Measurements from ENCODE around the gene IFNLR1. TPM values are rescaled to one million over a fixed set of nuclear protein-coding genes. Genes with fewer than 3 reads are reported as not detected.

The IFNLR1 gene
- total RNA-seq, 1 experiment from 2014 or later: 17.7 TPM

GRCh38 chr1:24224086-24224485 is 37.0 kb upstream of the IFNLR1 start:
- no peak for DNase-seq
- H3K79me2 ChIP-seq (ENCODE audit: low read length): no peaks in the 10 kb centered on the region
- H3K36me3 ChIP-seq (ENCODE audit: insufficient read depth, low read length): no peaks in the 10 kb centered on the region
- no peak overlapping the region for H3K9ac ChIP-seq (ENCODE audit: low read length)
- no peaks in the 10 kb centered on the region for H3K9me3 ChIP-seq (ENCODE audit: low read length)
- no peak overlapping the region for H3K27ac ChIP-seq (ENCODE audit: low read length)
- H3K9me2 ChIP-seq (replicated peaks; ENCODE audit: insufficient read depth, low read length): no peaks in the 10 kb centered on the region
- no peaks in the 10 kb centered on the region for H3K27me3 ChIP-seq (ENCODE audit: low read length)
- H3K4me1 ChIP-seq (ENCODE audit: low read length): no peaks in the 10 kb centered on the region
- no peak overlapping the region for H2AFZ ChIP-seq (ENCODE audit: low read length)
- no peak overlapping the region for H3K4me3 ChIP-seq (ENCODE audit: low read length)
- H3K4me2 ChIP-seq (ENCODE audit: low read depth, low read length, poor library complexity, severe bottlenecking): no peak overlapping the region
- H4K20me1 ChIP-seq (ENCODE audit: insufficient read depth, low read depth, low read length): no peaks in the 10 kb centered on the region

GRCh38 chr1:24222793-24223192 is 35.7 kb upstream of the IFNLR1 start:
- Histone ChIP-seq H4K20me1 (ENCODE audit: insufficient read depth, low read depth, low read length) (no peaks in the 10 kb centered on the region), H3K27me3 (ENCODE audit: low read length) (no peaks in the 10 kb centered on the region), H3K4me2 (ENCODE audit: low read depth, low read length, poor library complexity, severe bottlenecking) (no peak overlapping the region), H3K9ac (ENCODE audit: low read length) (no peak overlapping the region), H3K27ac (ENCODE audit: low read length) (no peak overlapping the region), H3K79me2 (ENCODE audit: low read length) (no peaks in the 10 kb centered on the region), H3K36me3 (ENCODE audit: insufficient read depth, low read length) (no peaks in the 10 kb centered on the region), H3K9me2 (replicated peaks; ENCODE audit: insufficient read depth, low read length) (no peaks in the 10 kb centered on the region), H3K9me3 (ENCODE audit: low read length) (no peaks in the 10 kb centered on the region), H3K4me3 (ENCODE audit: low read length) (no peak overlapping the region), H3K4me1 (ENCODE audit: low read length) (no peaks in the 10 kb centered on the region), H2AFZ (ENCODE audit: low read length) (no peak overlapping the region)
- DNase-seq: no peak

DNA sequence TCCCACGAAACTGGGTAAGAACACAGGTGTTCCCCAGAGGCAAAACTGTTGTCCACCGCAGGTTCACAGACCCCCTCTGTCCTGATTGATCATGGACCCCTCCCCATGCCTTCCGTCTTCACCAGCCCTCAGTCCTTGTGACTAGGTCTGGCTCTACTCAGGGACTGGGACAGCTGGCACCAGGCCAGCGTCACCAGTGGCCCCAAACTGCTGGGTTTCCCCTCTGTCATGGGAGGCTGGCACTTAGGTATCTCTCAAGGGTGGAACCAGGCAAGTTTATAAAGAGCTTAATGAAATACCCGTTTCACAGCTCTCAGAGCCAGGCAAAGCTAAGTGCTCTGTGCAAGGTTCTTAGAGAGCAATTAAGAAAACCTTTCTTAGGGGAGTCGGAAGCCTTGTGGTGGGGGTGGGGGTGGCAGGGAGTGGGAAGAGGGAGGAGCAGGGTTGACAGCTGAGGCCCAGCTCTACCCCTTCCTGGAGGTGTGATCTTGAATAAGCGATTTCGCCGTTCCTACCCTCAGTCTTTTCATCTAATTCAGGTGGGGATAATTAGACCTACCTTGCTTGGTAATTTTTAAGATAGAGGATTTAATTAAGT is 35.0 kb upstream of the IFNLR1 start:
- Histone ChIP-seq H3K27me3 (ENCODE audit: low read length) (no peaks in the 10 kb centered on the region), H3K4me3 (ENCODE audit: low read length) (no peak overlapping the region), H3K9me3 (ENCODE audit: low read length) (no peaks in the 10 kb centered on the region), H3K9ac (ENCODE audit: low read length) (no peak overlapping the region), H3K27ac (ENCODE audit: low read length) (no peak overlapping the region), H3K4me1 (ENCODE audit: low read length) (no peaks in the 10 kb centered on the region), H3K4me2 (ENCODE audit: low read depth, low read length, poor library complexity, severe bottlenecking) (no peak overlapping the region), H2AFZ (ENCODE audit: low read length) (no peak overlapping the region), H3K36me3 (ENCODE audit: insufficient read depth, low read length) (no peaks in the 10 kb centered on the region), H3K9me2 (replicated peaks; ENCODE audit: insufficient read depth, low read length) (no peaks in the 10 kb centered on the region), H4K20me1 (ENCODE audit: insufficient read depth, low read depth, low read length) (no peaks in the 10 kb centered on the region), H3K79me2 (ENCODE audit: low read length) (no peaks in the 10 kb centered on the region)
- DNase-seq: no peak

- DNase-seq: no peak
- no peaks in the 10 kb centered on the region for H3K79me2 ChIP-seq (ENCODE audit: low read length)
- H3K4me2 ChIP-seq (ENCODE audit: low read depth, low read length, poor library complexity, severe bottlenecking): no peak overlapping the region
- no peaks in the 10 kb centered on the region for H3K4me1 ChIP-seq (ENCODE audit: low read length)
- no peak overlapping the region for H2AFZ ChIP-seq (ENCODE audit: low read length)
- no peak overlapping the region for H3K9ac ChIP-seq (ENCODE audit: low read length)
- no peak overlapping the region for H3K27ac ChIP-seq (ENCODE audit: low read length)
- no peaks in the 10 kb centered on the region for H3K9me2 ChIP-seq (replicated peaks; ENCODE audit: insufficient read depth, low read length)
- no peaks in the 10 kb centered on the region for H4K20me1 ChIP-seq (ENCODE audit: insufficient read depth, low read depth, low read length)
- no peaks in the 10 kb centered on the region for H3K27me3 ChIP-seq (ENCODE audit: low read length)
- no peak overlapping the region for H3K4me3 ChIP-seq (ENCODE audit: low read length)
- no peaks in the 10 kb centered on the region for H3K9me3 ChIP-seq (ENCODE audit: low read length)
- no peaks in the 10 kb centered on the region for H3K36me3 ChIP-seq (ENCODE audit: insufficient read depth, low read length)
Measured at GRCh38 chr1:24221246-24221645, 34.2 kb upstream of the IFNLR1 start.

DNA sequence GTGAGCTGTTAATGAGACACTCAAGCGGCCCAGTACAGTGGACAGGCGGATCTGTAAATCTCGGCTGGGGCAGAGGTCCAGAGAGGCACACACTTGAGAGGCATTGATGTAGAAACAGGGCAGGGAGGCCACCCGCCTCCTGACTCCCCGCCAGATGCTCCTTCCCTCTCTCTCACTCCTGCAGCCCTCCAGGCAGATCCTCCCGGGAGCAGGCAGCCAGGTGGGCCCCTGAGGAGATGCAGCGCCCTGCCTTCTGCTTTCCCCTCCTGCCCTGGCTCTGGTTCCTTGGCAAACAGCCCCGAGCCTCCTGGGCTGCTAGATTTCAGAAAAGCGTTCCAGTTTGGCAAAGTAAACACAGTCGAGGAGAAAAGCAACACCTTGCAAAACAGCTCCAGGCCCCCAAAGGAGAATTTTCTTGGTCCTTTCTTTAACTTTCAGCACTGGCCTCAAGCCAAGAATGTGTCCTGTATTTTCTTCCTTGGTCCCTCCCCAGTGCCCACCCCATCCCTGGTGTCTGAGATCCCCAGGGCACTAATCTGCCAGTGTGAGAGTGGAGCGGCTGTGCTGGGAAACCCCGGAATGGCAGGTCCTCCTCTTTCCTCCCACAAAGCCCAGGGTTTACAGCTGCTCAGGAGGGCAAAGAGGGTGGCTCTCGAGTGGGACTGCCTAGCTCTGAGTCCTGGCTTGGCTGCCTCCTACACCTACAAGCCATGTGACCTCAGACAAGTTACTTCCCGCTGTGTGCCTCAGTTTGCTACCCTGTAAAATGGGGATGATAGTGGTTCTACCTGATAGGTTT is 29.4 kb upstream of the IFNLR1 start:
- H3K4me2 ChIP-seq (ENCODE audit: low read depth, low read length, poor library complexity, severe bottlenecking): no peak overlapping the region
- no peak overlapping the region for H3K4me3 ChIP-seq (ENCODE audit: low read length)
- H2AFZ ChIP-seq (ENCODE audit: low read length): no peak overlapping the region
- H3K27ac ChIP-seq (ENCODE audit: low read length): no peak overlapping the region
- no peak overlapping the region for H3K9ac ChIP-seq (ENCODE audit: low read length)
- no peaks in the 10 kb centered on the region for H3K9me2 ChIP-seq (replicated peaks; ENCODE audit: insufficient read depth, low read length)
- no peaks in the 10 kb centered on the region; the same call in 1 of the 2 replicates for H3K9me3 ChIP-seq (ENCODE audit: low read length)
- no peaks in the 10 kb centered on the region for H3K27me3 ChIP-seq (ENCODE audit: low read length)
- H4K20me1 ChIP-seq (ENCODE audit: insufficient read depth, low read depth, low read length): no peaks in the 10 kb centered on the region
- no peaks in the 10 kb centered on the region for H3K79me2 ChIP-seq (ENCODE audit: low read length)
- no peak for DNase-seq
- no peaks in the 10 kb centered on the region; the same call in 1 of the 2 replicates for H3K4me1 ChIP-seq (ENCODE audit: low read length)
- H3K36me3 ChIP-seq (ENCODE audit: insufficient read depth, low read length): no peaks in the 10 kb centered on the region

DNA sequence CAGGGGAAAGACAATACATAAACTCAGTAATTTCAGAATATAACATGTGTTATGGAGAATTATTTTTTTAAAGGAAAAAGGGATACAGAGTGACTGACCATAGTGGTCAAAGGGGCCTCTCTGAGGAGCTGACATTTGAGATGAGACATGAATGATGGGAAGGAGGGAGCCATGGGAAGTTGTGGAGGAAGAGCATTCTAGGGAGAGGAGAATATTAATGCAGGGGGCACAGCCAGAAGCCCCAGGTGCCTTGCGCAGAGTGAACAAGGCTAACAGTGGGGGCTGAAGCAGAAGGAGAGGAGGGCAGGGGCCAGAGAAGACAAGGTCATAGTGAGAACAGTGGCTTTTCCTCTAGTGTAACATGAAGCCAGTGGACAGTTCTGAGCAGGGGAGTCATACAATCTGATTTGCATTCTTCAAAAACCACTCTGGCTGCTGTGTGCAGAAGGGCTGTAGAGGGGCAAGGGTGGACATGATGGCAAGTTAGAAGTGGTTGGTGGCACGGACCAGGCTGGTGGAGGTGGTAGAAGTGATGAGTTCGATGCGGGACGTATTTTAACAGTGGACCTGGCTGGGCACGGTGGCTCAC is 28.2 kb upstream of the IFNLR1 start:
- H3K9me3 ChIP-seq (ENCODE audit: low read length): no peaks in the 10 kb centered on the region; the same call in 1 of the 2 replicates
- DNase-seq: no peak
- H3K27me3 ChIP-seq (ENCODE audit: low read length): no peaks in the 10 kb centered on the region
- H3K4me3 ChIP-seq (ENCODE audit: low read length): no peak overlapping the region
- H3K9ac ChIP-seq (ENCODE audit: low read length): no peak overlapping the region
- no peaks in the 10 kb centered on the region; the same call in 1 of the 2 replicates for H3K4me1 ChIP-seq (ENCODE audit: low read length)
- no peaks in the 10 kb centered on the region for H4K20me1 ChIP-seq (ENCODE audit: insufficient read depth, low read depth, low read length)
- no peaks in the 10 kb centered on the region for H3K9me2 ChIP-seq (replicated peaks; ENCODE audit: insufficient read depth, low read length)
- no peak overlapping the region for H3K4me2 ChIP-seq (ENCODE audit: low read depth, low read length, poor library complexity, severe bottlenecking)
- no peak overlapping the region for H3K27ac ChIP-seq (ENCODE audit: low read length)
- no peak overlapping the region for H2AFZ ChIP-seq (ENCODE audit: low read length)
- H3K36me3 ChIP-seq (ENCODE audit: insufficient read depth, low read length): no peaks in the 10 kb centered on the region
- no peaks in the 10 kb centered on the region for H3K79me2 ChIP-seq (ENCODE audit: low read length)

DNA sequence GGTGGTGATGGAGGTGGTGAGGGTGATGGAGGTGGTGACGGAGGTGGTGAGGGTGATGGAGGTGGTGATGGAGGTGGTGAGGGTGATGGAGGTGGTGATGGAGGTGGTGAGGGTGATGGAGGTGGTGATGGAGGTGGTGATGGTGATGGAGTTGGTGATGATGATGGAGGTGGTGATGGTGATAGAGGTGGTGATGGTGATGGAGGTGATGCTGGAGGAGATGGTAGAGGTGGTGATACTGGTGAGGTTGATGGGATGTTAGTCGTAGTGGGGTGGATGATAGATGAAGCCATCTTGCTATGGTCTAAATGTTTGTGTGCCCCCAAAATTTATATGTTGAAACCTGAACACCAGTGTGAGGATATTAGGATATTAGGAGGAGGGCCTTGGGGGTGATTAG is 25.3 kb upstream of the IFNLR1 start:
- Histone ChIP-seq H4K20me1 (ENCODE audit: insufficient read depth, low read depth, low read length) (no peaks in the 10 kb centered on the region), H3K27me3 (ENCODE audit: low read length) (no peaks in the 10 kb centered on the region), H3K4me1 (ENCODE audit: low read length) (no peaks in the 10 kb centered on the region; the same call in 1 of the 2 replicates), H3K79me2 (ENCODE audit: low read length) (no peaks in the 10 kb centered on the region), H3K36me3 (ENCODE audit: insufficient read depth, low read length) (no peaks in the 10 kb centered on the region), H3K9me2 (replicated peaks; ENCODE audit: insufficient read depth, low read length) (no peaks in the 10 kb centered on the region), H3K4me3 (ENCODE audit: low read length) (no peak overlapping the region), H3K4me2 (ENCODE audit: low read depth, low read length, poor library complexity, severe bottlenecking) (no peak overlapping the region), H3K27ac (ENCODE audit: low read length) (no peak overlapping the region), H3K9me3 (ENCODE audit: low read length) (no peaks in the 10 kb centered on the region; the same call in 1 of the 2 replicates), H3K9ac (ENCODE audit: low read length) (no peak overlapping the region), H2AFZ (ENCODE audit: low read length) (no peak overlapping the region)
- DNase-seq: no peak

DNA sequence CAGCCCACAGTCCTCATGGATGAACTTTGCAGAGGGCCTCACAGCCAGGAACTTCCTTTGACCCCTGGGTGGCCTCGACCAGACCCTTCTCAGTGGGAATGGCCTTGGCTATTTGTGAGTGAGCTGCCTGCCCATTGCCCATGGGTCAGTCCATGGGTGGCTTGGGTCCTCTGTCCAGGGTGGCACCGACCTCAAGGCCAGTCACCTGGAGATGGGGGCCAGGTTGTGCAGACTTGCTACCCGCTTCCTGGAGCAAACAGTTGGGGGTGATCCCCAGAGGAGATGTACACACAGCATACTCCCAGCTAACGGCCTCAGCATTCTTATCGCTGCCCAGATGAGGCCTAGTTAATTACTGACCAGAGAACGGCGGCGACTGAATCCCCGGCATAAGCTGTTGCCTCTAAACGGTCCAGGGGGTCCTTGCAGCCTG is 23.1 kb upstream of the IFNLR1 start:
- H3K27ac ChIP-seq (ENCODE audit: low read length): no peak overlapping the region
- H3K79me2 ChIP-seq (ENCODE audit: low read length): no peaks in the 10 kb centered on the region
- no peaks in the 10 kb centered on the region for H3K9me2 ChIP-seq (replicated peaks; ENCODE audit: insufficient read depth, low read length)
- H3K36me3 ChIP-seq (ENCODE audit: insufficient read depth, low read length): no peaks in the 10 kb centered on the region
- no peaks in the 10 kb centered on the region; the same call in 1 of the 2 replicates for H3K9me3 ChIP-seq (ENCODE audit: low read length)
- no peaks in the 10 kb centered on the region for H4K20me1 ChIP-seq (ENCODE audit: insufficient read depth, low read depth, low read length)
- H3K4me1 ChIP-seq (ENCODE audit: low read length): no peaks in the 10 kb centered on the region
- H2AFZ ChIP-seq (ENCODE audit: low read length): no peak overlapping the region
- H3K27me3 ChIP-seq (ENCODE audit: low read length): no peaks in the 10 kb centered on the region
- no peak overlapping the region for H3K4me2 ChIP-seq (ENCODE audit: low read depth, low read length, poor library complexity, severe bottlenecking)
- H3K4me3 ChIP-seq (ENCODE audit: low read length): no peak overlapping the region
- DNase-seq: no peak
- no peak overlapping the region for H3K9ac ChIP-seq (ENCODE audit: low read length)
